AG09319 (cell line): ENCODE measurements around the gene FILIP1.

Source experiments
- DNase-seq: peaks from one replicate; pipeline ENCODE4 v3.0.0-alpha.2; 2010; ENCODE audit warnings: low read depth; ENCODE audit errors: extremely low read depth
- CTCF ChIP-seq: IDR thresholded peaks from 2 replicates; pipeline ENCODE4 v1.5.1; 2011; ENCODE audit warnings: low read depth, mild to moderate bottlenecking, inconsistent platforms, low read length, moderate library complexity

The FILIP1 gene

GRCh38 chr6:75363304-75363703, 130.3 kb downstream of the FILIP1 start:
- no peak for DNase-seq
- no peak for TF ChIP-seq CTCF

- TF ChIP-seq CTCF = no peak
- DNase-seq = no peak
These were observed 140.0 kb downstream of the FILIP1 start for GRCh38 chr6:75353644-75354043.

- DNase-seq = no peak
- TF ChIP-seq CTCF = no peak
These were observed 142.0 kb downstream of the FILIP1 start for GRCh38 chr6:75351570-75351969.

GRCh38 chr6:75350808-75351207, 142.8 kb downstream of the FILIP1 start:
- no peak for DNase-seq
- no peak for TF ChIP-seq CTCF

- DNase-seq = no peak
- TF ChIP-seq CTCF = no peak
These were observed 143.4 kb downstream of the FILIP1 start for GRCh38 chr6:75350156-75350555.

GRCh38 chr6:75349262-75349984, 144.2 kb downstream of the FILIP1 start:
- DNase-seq = no peak
- peak; percentile 7 for TF ChIP-seq CTCF

- TF ChIP-seq CTCF = no peak
- no peak for DNase-seq
These were observed 144.7 kb downstream of the FILIP1 start for GRCh38 chr6:75348882-75349261.
